ENCODE results near the gene VAPB.
A peak's percentile ranks its signal among the peaks of the same experiment; 100 is the strongest.

VAPB gene

DNA sequence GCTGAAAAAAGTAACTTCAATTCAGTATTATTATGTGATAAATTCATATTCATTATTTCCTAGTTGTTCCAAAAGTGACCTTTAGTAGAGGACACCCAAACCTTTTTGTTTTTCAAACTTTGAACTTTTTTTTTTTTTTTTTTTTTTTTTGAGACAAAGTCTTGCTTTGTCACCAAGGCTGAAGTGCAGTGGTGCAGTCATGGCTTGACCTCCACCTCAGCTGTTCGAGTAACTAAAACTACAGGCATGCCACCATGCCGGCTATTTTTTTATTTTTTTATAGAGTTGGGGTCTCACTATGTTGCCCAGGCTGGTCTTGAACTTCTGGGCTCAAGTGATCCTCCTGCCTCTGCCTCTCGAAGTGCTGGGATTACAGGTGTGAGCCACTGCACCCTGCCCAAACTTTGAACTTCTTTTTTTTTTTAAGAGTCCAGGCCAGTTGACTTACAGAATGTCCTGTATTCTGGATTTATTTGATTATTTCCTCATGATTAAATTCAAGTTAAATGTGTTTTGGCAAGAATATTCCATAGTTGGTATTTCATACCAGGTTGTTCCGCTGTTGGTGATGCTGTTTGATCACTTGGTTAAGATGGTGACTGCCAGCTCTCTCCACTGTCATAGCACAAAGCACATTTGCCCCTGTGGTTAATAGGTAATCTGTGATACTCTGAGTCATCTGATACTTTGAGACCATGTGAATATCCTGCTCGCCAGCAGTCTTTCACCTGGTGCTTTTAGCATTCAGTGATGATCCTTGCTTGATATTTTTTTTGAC, 48.0 kb downstream of the VAPB start:
- no peak for DNase-seq (ENCODE audit: low read depth)

DNA sequence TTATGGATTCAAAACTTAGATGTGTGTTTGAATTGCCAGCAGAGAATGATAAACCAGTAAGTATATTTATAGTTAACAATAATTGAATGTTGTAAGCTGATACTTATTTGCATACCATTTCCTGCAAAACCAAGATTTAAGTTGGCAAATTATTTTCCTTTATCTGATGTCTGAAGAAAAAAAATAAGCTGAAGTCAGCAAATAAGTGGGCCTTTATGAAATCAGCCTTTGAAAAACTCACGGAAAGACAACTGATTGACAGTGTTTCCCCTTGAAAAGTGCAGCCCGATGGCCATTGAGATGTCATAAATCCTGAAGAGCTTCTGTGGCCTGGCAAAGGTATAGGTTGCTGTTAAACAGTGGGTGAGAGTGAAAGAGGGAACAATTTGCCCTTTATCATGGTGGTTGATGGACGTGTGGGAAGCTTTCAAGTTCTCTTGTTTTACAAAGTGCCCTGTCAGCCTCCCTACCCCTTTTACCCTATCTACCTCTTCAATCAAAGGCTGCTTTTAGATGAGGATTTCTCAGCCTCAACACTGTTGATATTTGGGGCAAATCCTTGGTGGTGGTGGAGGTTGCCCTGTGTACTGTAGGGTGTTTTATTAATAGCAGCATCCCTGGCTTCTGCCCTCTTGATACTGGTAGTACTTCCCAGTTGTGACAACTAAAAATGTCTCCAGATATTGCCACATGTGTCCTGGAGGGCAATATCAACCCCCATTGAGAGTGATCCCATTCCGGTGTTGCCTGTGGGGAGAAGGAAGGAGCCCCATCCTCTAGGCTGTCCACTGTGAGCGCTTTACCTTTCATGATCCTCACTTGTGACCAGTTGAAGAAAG, 50.2 kb downstream of the VAPB start:
- no peak for DNase-seq (ENCODE audit: low read depth)

- no peak for DNase-seq (ENCODE audit: low read depth)
These were observed 51.2 kb downstream of the VAPB start for GRCh38 chr20:58440021-58440767.

DNA sequence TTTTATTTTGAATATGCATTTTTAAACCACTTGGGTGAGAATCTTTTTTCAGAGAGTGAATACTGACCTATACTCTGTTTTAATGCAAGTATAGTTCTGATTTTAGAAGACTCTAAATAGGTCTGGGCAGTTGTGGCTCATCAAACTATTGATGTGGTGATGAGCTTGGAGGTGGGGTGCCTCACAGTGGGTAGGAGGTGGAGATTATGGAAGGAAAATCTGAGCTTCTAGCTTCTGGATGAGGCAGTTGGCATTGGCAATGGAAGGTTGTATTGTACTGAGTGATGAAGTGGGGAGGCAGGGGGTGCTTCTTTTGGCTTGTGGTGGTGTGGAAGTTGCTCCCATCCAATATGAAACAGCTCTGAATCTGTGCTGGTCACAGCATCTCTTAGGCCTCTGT, 52.7 kb downstream of the VAPB start:
- DNase-seq (ENCODE audit: low read depth), result no peak

DNA sequence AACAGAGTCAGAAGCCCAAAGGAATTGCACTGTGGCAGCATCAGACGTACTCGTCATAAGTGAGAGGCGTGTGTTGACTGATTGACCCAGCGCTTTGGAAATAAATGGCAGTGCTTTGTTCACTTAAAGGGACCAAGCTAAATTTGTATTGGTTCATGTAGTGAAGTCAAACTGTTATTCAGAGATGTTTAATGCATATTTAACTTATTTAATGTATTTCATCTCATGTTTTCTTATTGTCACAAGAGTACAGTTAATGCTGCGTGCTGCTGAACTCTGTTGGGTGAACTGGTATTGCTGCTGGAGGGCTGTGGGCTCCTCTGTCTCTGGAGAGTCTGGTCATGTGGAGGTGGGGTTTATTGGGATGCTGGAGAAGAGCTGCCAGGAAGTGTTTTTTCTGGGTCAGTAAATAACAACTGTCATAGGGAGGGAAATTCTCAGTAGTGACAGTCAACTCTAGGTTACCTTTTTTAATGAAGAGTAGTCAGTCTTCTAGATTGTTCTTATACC, 55.8 kb downstream of the VAPB start:
- DNase-seq (ENCODE audit: low read depth), result no peak

GRCh38 chr20:58446264-58446959, 57.4 kb downstream of the VAPB start:
- DNase-seq (ENCODE audit: low read depth), result no peak

GRCh38 chr20:58446960-58447265, 57.9 kb downstream of the VAPB start:
- DNase-seq (ENCODE audit: low read depth), result no peak

GRCh38 chr20:58447511-58448391, 58.7 kb downstream of the VAPB start:
- DNase-seq (ENCODE audit: low read depth), result peak; percentile 16

DNA sequence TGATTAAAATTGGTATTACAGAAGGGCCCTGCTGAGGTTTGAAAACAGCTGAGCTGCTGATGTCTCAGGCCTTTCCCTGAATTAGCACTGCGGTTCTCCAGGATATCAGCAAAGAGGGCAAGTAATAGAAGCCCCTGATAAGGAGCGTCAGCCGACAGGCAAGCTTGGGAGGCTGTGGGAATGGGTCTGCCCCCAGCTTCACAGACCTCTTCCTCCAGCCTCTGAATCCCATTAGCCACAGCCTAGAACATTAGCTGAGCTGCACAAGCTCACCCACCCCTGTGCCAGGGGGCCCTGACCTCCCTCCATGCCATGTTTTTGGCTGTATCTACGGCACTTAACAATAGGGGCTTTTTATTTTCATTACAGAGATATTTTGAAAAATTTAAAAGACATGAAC, 59.9 kb downstream of the VAPB start:
- DNase-seq (ENCODE audit: low read depth), result no peak

DNA sequence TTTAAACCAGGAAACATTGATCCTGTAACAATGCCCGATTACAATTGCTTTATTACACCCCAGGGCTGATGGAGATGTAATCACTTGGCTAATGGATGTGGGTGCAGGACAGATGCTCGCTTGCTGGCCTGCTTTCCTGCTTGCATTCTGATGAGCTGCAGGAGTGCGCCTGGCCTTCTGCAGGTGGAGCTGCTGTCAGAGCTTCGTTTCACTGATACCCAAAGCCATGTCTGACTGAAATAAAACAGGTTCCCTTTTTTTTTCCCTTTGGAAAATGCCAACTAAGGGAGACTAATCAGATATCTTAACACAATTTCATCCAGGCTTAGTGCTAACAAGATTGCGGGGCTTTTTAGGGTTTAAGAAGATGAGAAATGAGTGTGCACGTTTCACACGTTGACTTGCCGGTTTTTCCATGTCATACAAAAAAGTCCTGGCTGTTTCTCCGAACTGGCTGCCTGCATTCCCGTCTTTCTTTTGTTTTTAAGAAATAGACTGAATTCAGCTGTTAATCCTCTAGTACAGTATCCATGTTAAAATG, 60.7 kb downstream of the VAPB start:
- DNase-seq (ENCODE audit: low read depth), result no peak

- DNase-seq (ENCODE audit: low read depth), result no peak
These were observed 61.2 kb downstream of the VAPB start for GRCh38 chr20:58450254-58450653.

GRCh38 chr20:58452667-58453255, 63.7 kb downstream of the VAPB start:
- no peak for DNase-seq (ENCODE audit: low read depth)

GRCh38 chr20:58453391-58453790, 64.4 kb downstream of the VAPB start:
- no peak for DNase-seq (ENCODE audit: low read depth)

DNA sequence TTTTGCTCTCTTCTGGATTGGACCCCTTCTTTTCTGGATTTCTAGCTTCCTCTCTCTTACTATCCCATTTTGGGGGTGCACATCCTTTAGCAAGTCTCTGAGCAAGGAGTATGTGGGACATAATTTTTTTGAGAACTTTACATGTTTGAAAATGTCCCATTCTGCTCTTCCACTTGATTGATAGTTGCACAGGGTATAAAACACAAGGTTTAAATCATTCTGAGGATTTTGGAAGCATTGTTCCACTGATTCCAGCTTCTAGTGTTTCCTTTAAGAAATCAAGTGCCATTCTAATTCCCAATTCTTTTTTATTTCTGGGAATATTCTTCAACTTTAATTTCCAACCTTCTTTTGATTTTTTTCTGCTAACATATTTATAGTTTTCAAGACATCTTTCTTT, 65.4 kb downstream of the VAPB start:
- no peak for DNase-seq (ENCODE audit: low read depth)

- DNase-seq (ENCODE audit: low read depth), result no peak
These were observed 68.2 kb downstream of the VAPB start for GRCh38 chr20:58457083-58457695.

DNA sequence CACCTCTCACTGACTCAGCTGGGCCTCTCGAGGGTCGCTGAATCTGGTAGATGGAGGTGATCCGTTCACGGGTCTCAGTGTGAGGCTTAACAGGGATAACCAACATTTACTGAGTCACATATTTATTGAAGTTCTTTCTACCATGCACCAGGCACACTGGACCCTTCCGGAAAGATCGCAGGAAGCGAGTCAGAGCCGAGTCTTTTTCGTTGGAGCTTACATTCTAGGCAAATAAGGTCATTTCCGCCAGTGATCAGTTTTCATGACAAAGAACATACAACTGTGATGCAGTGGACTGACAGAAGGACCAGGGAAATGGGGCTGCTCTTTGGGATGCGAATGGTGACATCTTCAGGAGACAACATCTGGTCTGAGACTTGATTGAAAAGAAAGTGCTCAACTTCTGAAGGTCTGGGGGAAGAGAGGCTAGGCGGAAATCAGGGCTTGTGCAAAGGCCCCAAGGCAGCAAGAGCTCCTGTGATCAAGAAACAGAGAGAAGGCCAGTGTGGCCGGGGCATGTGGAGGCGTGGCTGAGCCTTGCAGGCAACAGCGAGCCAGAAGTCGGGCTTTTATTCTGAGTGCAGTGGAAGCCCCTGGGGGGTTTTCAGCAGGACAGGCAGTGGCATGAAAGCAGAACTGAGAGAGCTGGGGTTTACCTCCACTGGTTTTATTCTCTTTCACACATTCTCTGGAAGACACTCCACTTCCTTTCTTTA, 69.5 kb downstream of the VAPB start:
- DNase-seq (ENCODE audit: low read depth), result no peak

DNA sequence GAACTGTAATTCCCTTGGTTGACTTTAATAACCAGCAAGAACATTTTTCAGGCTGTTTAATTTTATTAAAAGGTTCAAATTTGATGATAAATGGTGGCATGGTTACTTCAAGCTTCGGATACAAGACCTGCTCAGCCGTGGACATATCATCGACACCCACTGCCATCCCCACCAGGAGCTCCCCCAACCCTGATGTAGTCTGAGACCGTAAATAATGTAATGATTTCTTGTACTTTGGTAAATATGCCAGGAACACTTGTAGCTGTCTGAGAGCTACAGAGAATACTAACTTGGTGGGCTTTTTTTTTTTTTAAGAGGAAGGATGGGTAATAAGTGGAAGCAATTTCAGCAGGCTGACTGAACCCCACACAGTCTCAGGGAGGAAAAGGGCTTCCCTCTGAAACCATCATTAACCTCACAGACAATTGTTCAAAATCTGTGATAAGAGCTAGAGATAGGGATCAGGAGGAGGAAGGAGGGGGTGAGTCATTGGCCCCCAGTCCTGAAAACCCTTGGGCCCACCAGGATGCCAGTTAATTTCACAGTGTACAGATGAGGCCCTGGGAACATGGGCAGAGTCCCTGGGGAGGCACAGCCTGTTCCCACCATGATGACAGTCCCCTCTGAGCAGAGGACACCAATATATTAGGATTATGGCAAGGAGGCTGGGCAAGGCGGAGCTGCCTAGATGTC, 70.2 kb downstream of the VAPB start:
- DNase-seq (ENCODE audit: low read depth), result no peak

DNA sequence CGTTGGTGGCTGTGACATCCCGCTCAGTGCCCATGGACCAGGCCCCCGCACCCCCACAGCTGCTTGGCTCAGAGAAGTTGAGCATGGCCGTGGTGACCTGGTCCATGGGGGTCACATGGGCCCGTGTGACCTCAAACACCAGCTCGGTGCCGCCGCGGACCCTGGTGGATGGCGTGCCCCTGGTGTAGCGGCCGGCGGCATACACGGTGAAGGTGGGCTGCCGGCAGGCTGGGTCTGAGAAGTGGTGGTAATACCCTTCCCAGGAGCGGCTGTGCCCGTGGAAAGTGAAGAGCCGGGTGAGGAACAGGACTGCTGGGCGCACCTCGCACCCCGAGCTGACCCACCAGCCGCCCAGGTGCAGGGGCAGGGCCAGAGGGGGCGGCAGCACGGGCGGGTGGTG, 72.1 kb downstream of the VAPB start:
- DNase-seq (ENCODE audit: low read depth), result no peak

- no peak for DNase-seq (ENCODE audit: low read depth)
These were observed 72.9 kb downstream of the VAPB start for GRCh38 chr20:58461899-58462298.
